Measurements from ENCODE around the gene G6PC1. TPM values are rescaled to one million over a fixed set of nuclear protein-coding genes. Genes with fewer than 3 reads are reported as not detected.
A peak's percentile ranks its signal among the peaks of the same experiment; 100 is the strongest.

The G6PC1 gene
- total and polyA plus RNA-seq, 2 experiments from 2014 or later = not detected

DNA sequence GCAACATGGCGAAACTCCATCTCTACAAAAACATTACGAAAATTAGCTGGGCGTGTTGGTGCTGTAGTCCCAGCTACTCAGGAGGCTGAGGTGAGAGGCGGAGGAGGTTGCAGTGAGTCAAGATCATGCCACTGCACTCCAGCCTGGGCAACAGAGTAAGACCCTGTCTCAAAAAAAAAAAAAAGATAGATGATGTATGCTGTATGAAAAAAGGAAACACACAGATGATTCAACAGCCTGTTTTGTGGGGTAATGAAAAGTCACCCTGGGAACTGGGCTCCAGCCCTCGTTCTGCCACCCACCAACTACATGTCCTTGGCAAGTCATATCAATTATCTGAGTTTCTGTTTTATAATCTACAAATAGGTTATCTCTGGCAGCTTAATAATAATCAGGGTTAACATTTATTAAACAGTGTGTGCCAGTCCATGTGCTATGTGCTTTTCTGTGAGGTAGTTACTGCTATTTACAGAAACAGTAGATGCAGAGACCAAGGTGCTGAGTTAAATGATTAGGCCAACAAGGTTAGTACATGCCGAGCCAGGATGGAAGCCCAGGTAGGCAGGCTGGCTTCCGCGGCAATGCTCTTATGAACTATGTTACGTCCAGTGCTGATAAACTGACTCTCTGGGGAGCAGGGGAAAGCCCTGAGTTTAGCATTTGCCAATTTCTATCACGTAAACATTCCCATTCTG is 1.1 kb downstream of the G6PC1 start:
- Histone ChIP-seq H4K20me1 (replicated peaks; ENCODE audit: insufficient read depth) (no peaks in the 10 kb centered on the region), H3K27ac (ENCODE audit: low read depth) (no peak overlapping the region), H3K27me3 (ENCODE audit: insufficient read depth) (no peaks in the 10 kb centered on the region), H3F3A (replicated peaks; ENCODE audit: low read depth) (no peaks in the 10 kb centered on the region), H3K9me2 (ENCODE audit: insufficient read depth) (no peaks in the 10 kb centered on the region), H3K36me3 (ENCODE audit: insufficient read depth) (no peaks in the 10 kb centered on the region), H3K79me2 (replicated peaks; ENCODE audit: insufficient read depth) (no peaks in the 10 kb centered on the region), H2AFZ (peak overlapping the region; percentile 69; the same call in 1 of the 2 replicates), H3K4me3 (no peak overlapping the region), H3K4me2 (no peak overlapping the region), H3K4me1 (ENCODE audit: insufficient read depth) (peaks cover 6% of the 10 kb centered on the region; the same call in 1 of the 2 replicates)
- no peak for TF ChIP-seq ZNF462 (CRISPR knock-in tag; IDR thresholded peaks at IDR 0.05)
- no peak for TF ChIP-seq STAT1 (IDR thresholded peaks at IDR 0.05; ENCODE audit: unreplicated experiment)
- TF ChIP-seq EZH2phosphoT487 (IDR thresholded peaks at IDR 0.05; ENCODE audit: unreplicated experiment) = no peak
- TF ChIP-seq NANOG (IDR thresholded peaks at IDR 0.05; ENCODE audit: borderline replicate concordance) = no peak
- no peak for TF ChIP-seq CREB1 (CRISPR knock-in tag; IDR thresholded peaks at IDR 0.05; ENCODE audit: low read depth)
- TF ChIP-seq EZH2 (IDR thresholded peaks at IDR 0.05; ENCODE audit: low read depth, unreplicated experiment) = no peak
- no peak for TF ChIP-seq ETS1 (IDR thresholded peaks at IDR 0.05)
- TF ChIP-seq POLR2AphosphoS5 (IDR thresholded peaks at IDR 0.05; ENCODE audit: low read depth) = no peak
- TF ChIP-seq, protein P1, sequence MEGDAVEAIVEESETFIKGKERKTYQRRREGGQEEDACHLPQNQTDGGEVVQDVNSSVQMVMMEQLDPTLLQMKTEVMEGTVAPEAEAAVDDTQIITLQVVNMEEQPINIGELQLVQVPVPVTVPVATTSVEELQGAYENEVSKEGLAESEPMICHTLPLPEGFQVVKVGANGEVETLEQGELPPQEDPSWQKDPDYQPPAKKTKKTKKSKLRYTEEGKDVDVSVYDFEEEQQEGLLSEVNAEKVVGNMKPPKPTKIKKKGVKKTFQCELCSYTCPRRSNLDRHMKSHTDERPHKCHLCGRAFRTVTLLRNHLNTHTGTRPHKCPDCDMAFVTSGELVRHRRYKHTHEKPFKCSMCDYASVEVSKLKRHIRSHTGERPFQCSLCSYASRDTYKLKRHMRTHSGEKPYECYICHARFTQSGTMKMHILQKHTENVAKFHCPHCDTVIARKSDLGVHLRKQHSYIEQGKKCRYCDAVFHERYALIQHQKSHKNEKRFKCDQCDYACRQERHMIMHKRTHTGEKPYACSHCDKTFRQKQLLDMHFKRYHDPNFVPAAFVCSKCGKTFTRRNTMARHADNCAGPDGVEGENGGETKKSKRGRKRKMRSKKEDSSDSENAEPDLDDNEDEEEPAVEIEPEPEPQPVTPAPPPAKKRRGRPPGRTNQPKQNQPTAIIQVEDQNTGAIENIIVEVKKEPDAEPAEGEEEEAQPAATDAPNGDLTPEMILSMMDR (conservative IDR thresholded peaks at IDR 0.05; ENCODE audit: low read depth in 2 of 2) = no peak
- no peak for TF ChIP-seq ZNF331 (CRISPR knock-in tag; IDR thresholded peaks at IDR 0.05; ENCODE audit: low read depth)
- no peak for TF ChIP-seq ZNF114 (CRISPR knock-in tag; IDR thresholded peaks at IDR 0.05)
- no peak for TF ChIP-seq REST (IDR thresholded peaks at IDR 0.05; ENCODE audit: unreplicated experiment)
- no peak for TF ChIP-seq JUNB (IDR thresholded peaks at IDR 0.05; ENCODE audit: unreplicated experiment)
- Mint-ChIP-seq H3K27ac (no peak overlapping the region), H3K27me3 (ENCODE audit: insufficient read depth, low read depth, poor library complexity) (peaks cover 1% of the 10 kb centered on the region), H3K36me3 (ENCODE audit: low read depth) (no peaks in the 10 kb centered on the region), H3K4me1 (0 out of 3 replicates have a peak, but pooled peaks cover 5% of the 10 kb centered on the region), H3K9me3 (peaks cover 2% of the 10 kb centered on the region; the same call in 1 of the 3 replicates), H3K4me3 (no peak overlapping the region)
- ATAC-seq (no peak), DNase-seq (ENCODE audit: low spot score) (no peak)
